Loucy (cell line): Measurements from ENCODE around the gene USH1G.

Experiments used
- H2AFZ ChIP-seq: fragments of 200-600 bp; sonication (generic); 2 replicates; pipeline ENCODE4 v1.6.0; 2016; ENCODE audit warnings: antibody characterized with exemption, mild to moderate bottlenecking, low read length, moderate library complexity
- H3F3A ChIP-seq: fragments of 200-600 bp; 2 replicates; pipeline ENCODE4 v1.6.0; 2016; ENCODE audit warnings: antibody characterized with exemption, low read depth, mild to moderate bottlenecking
- H3K27me3 ChIP-seq: fragments of 200-600 bp; sonication (generic); 2 replicates; pipeline ENCODE4 v1.6.1; 2014; ENCODE audit warnings: low read length, mild to moderate bottlenecking; ENCODE audit not compliant: insufficient read depth, poor library complexity, severe bottlenecking
- H3K36me3 ChIP-seq: fragments of 200-600 bp; sonication (generic); 2 replicates; pipeline ENCODE4 v1.6.1; 2016; ENCODE audit warnings: low read length; ENCODE audit not compliant: insufficient read depth
- H3K4me1 ChIP-seq: fragments of 200-600 bp; sonication (generic); 2 replicates; pipeline ENCODE4 v1.5.1; 2014; ENCODE audit warnings: low read length, mild to moderate bottlenecking; ENCODE audit not compliant: insufficient read depth, poor library complexity, severe bottlenecking
- H3K4me2 ChIP-seq: fragments of 200-600 bp; sonication (generic); 2 replicates; pipeline ENCODE4 v1.6.0; 2014; ENCODE audit warnings: antibody characterized with exemption, low read length, low read depth, mild to moderate bottlenecking; ENCODE audit not compliant: poor library complexity, severe bottlenecking
- H3K4me3 ChIP-seq: fragments of 200-600 bp; sonication (generic); 2 replicates; pipeline ENCODE4 v1.5.1; 2014; ENCODE audit warnings: low read length, mild to moderate bottlenecking, mixed read lengths; ENCODE audit not compliant: poor library complexity, severe bottlenecking
- H3K79me2 ChIP-seq: fragments of 200-600 bp; sonication (generic); 2 replicates; pipeline ENCODE4 v1.6.1; 2014; ENCODE audit warnings: low read length; ENCODE audit not compliant: insufficient read depth
- H3K9ac ChIP-seq: fragments of 200-600 bp; sonication (generic); 2 replicates; pipeline ENCODE4 v1.6.0; 2014; ENCODE audit warnings: mild to moderate bottlenecking, low read depth, low read length, moderate library complexity; ENCODE audit not compliant: poor library complexity, severe bottlenecking
- H3K9me2 ChIP-seq: fragments of 200-600 bp; sonication (generic); replicated peaks from 2 replicates; pipeline ENCODE4 v1.6.1; 2016; ENCODE audit warnings: low read depth, low read length, mixed read lengths
- H3K9me3 ChIP-seq: fragments of 200-600 bp; sonication (generic); 2 replicates; pipeline ENCODE4 v1.6.1; 2014; ENCODE audit warnings: mild to moderate bottlenecking, antibody characterized with exemption, low read length, low read depth; ENCODE audit not compliant: insufficient read depth
- H4K20me1 ChIP-seq: fragments of 200-600 bp; sonication (generic); 2 replicates; pipeline ENCODE4 v1.6.0; 2014; ENCODE audit warnings: antibody characterized with exemption, low read length, mild to moderate bottlenecking; ENCODE audit not compliant: insufficient read depth, poor library complexity, severe bottlenecking
- EZH2phosphoT487 ChIP-seq: fragments of 200-600 bp; IDR thresholded peaks from 2 replicates; pipeline ENCODE4 v1.6.1; 2018; ENCODE audit warnings: antibody characterized with exemption, mild to moderate bottlenecking, moderate library complexity, borderline replicate concordance
- TF ChIP-seq, protein P1 (sequence below): fragments of 200-600 bp; sonication (generic); conservative IDR thresholded peaks from 2 replicates; pipeline ENCODE4 v1.5.1; 2014; ENCODE audit warnings: mild to moderate bottlenecking, antibody characterized with exemption, low read length

USH1G gene

DNA sequence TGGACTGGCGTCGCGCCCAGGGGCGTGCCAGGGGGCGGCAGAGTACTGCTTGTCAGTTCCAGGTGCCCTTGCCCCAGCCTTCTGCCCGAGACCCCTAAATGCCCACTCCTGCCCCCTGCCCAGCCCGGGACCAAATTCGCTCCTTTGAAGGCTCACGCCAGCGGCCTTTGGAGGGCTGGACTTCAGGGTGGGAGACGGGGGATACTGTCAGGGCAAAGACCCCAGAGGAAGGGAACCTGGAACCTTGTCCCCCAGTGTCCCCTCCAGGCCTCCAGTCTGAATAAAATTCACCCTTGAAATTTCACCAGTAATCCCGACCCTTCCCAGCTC, 13.4 kb upstream of the USH1G start:
- no peak for TF ChIP-seq EZH2phosphoT487
- TF ChIP-seq, protein P1, sequence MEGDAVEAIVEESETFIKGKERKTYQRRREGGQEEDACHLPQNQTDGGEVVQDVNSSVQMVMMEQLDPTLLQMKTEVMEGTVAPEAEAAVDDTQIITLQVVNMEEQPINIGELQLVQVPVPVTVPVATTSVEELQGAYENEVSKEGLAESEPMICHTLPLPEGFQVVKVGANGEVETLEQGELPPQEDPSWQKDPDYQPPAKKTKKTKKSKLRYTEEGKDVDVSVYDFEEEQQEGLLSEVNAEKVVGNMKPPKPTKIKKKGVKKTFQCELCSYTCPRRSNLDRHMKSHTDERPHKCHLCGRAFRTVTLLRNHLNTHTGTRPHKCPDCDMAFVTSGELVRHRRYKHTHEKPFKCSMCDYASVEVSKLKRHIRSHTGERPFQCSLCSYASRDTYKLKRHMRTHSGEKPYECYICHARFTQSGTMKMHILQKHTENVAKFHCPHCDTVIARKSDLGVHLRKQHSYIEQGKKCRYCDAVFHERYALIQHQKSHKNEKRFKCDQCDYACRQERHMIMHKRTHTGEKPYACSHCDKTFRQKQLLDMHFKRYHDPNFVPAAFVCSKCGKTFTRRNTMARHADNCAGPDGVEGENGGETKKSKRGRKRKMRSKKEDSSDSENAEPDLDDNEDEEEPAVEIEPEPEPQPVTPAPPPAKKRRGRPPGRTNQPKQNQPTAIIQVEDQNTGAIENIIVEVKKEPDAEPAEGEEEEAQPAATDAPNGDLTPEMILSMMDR = no peak
- H3K9me2 ChIP-seq = no peaks in the 10 kb centered on the region
- no peaks in the 10 kb centered on the region for H3F3A ChIP-seq
- no peak overlapping the region for H3K4me3 ChIP-seq
- H3K4me2 ChIP-seq = no peak overlapping the region
- H3K27me3 ChIP-seq = no peaks in the 10 kb centered on the region
- no peaks in the 10 kb centered on the region for H3K36me3 ChIP-seq
- no peaks in the 10 kb centered on the region for H3K79me2 ChIP-seq
- no peak overlapping the region for H2AFZ ChIP-seq
- H3K4me1 ChIP-seq = no peaks in the 10 kb centered on the region
- no peak overlapping the region for H3K9ac ChIP-seq
- no peaks in the 10 kb centered on the region for H3K9me3 ChIP-seq
- no peaks in the 10 kb centered on the region for H4K20me1 ChIP-seq

DNA sequence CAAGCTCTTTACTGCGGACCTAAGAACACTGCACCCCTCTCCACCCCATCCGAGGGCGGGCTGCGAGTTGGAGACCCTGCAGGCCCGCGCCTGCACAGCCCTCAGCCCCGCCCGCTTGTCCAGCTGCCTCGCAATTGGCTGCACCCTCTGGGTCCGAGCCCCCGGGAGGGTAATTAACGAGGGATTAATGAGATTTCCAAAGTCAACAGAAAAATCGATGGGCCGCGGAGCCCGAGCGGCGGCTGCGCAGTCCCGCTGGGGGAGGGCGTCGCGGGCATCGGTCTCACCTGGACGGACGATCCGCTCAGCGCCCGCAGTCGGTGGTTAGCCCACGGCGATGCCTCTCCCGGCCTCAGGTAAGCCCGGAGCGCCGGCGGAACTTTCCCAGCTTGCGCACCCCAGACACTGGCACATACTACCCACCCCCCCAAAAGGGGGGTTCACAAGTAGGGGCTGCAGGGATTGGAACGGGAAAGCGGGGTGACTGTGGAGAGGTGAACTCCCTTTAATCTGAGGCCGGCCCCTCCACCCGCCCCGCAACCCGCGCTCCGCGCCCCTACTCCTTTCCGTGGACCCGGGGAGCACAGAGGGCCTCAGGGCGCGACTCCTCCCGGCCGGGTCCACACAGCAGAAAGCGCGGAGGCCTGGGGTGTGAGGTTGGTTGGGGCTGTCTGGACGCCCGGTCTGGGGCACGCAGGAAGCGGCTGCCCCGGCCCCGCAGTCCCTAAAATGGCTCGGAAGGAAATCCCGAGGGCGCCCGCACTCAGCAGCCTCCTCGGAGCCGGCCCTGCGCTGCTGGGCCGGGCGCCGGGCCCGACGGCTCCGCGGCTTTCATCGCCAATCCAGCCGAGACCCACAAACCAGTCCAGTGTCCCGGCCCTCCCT, 12.8 kb upstream of the USH1G start, which contains the start of gene OTOP3:
OTOP3 (plus strand) TSS at position 314 of the 885 bp plus-strand sequence; CDS start at position 338, 24 bp downstream.
- Histone ChIP-seq H3F3A (no peaks in the 10 kb centered on the region), H3K4me2 (no peak within 1 kb of the TSS), H3K9me2 (no peaks in the 10 kb centered on the region), H3K9me3 (no peaks in the 10 kb centered on the region), H2AFZ (no peak within 1 kb of the TSS), H3K4me3 (no peak within 1 kb of the TSS), H3K36me3 (no peaks in the 10 kb centered on the region), H3K9ac (no peak within 1 kb of the TSS), H4K20me1 (no peaks in the 10 kb centered on the region), H3K79me2 (no peaks in the 10 kb centered on the region), H3K27me3 (no peaks in the 10 kb centered on the region), H3K4me1 (no peaks in the 10 kb centered on the region)
- TF ChIP-seq, protein P1 = no peak
- no peak for TF ChIP-seq EZH2phosphoT487

GRCh38 chr17:74935048-74935447, 12.0 kb upstream of the USH1G start:
- Histone ChIP-seq H3K27me3 (no peaks in the 10 kb centered on the region), H2AFZ (no peak overlapping the region), H3K36me3 (no peaks in the 10 kb centered on the region), H3K4me2 (no peak overlapping the region), H4K20me1 (no peaks in the 10 kb centered on the region), H3K9me3 (no peaks in the 10 kb centered on the region), H3K4me1 (no peaks in the 10 kb centered on the region), H3K9me2 (no peaks in the 10 kb centered on the region), H3K4me3 (no peak overlapping the region), H3K79me2 (no peaks in the 10 kb centered on the region), H3F3A (no peaks in the 10 kb centered on the region), H3K9ac (no peak overlapping the region)
- TF ChIP-seq EZH2phosphoT487 = no peak
- TF ChIP-seq, protein P1 = no peak
